H1 (cell line): Measurements from ENCODE around the gene DCAF17. TPM values are rescaled to one million over a fixed set of nuclear protein-coding genes. Genes with fewer than 3 reads are reported as not detected.

ENCODE experiments used
- CTCF ChIA-PET: fragments of 300-600 bp; sonication (Branson Sonifier 250); formaldehyde crosslinking; loops from one replicate; lab custom pipeline; 2021; ENCODE audit not compliant: partially characterized antibody; lab: Charles Lee
- POLR2A ChIA-PET: fragments of 300-600 bp; sonication (Branson Sonifier 250); formaldehyde crosslinking; loops from one replicate; lab custom pipeline; 2021; ENCODE audit warnings: inconsistent platforms; ENCODE audit not compliant: partially characterized antibody; lab: Charles Lee
- DNase-seq, 2 experiments: peaks; one replicate each; pipeline versions ENCODE4 v3.0.0 to v3.0.0-alpha.2; 2010 to 2022; ENCODE audit warnings: low spot score in 2 of 2, low read depth in 1 of 2, mixed read lengths in 1 of 2
- FAIRE-seq: peaks from 2 replicates; lab custom pipeline; 2011; peaks lifted over from hg19 to GRCh38; lab: Jason Lieb, UNC
- H2AFZ ChIP-seq: 2 replicates; pipeline ENCODE4 v1.8.1; 2012; ENCODE audit warnings: low read length, inconsistent platforms
- H2AK5ac ChIP-seq: 2 replicates; pipeline ENCODE4 v1.6.1; 2013; ENCODE audit warnings: low read depth, low read length
- H2BK120ac ChIP-seq: replicated peaks from 2 replicates; pipeline ENCODE3; 2013; ENCODE audit warnings: low read depth, low read length, inconsistent platforms
- H2BK12ac ChIP-seq: 2 replicates; pipeline ENCODE4 v1.6.1; 2013; ENCODE audit warnings: low read depth, low read length
- H2BK15ac ChIP-seq: 2 replicates; pipeline ENCODE4 v1.6.1; 2013; ENCODE audit warnings: low read length
- H2BK20ac ChIP-seq: 2 replicates; pipeline ENCODE4 v1.6.1; 2013; ENCODE audit warnings: low read length
- H2BK5ac ChIP-seq: 2 replicates; pipeline ENCODE4 v1.6.1; 2013; ENCODE audit warnings: low read depth, low read length
- H3K14ac ChIP-seq: 2 replicates; pipeline ENCODE4 v1.6.1; 2013; ENCODE audit warnings: inconsistent platforms; ENCODE audit not compliant: insufficient read length
- H3K18ac ChIP-seq: 2 replicates; pipeline ENCODE4 v1.6.1; 2013; ENCODE audit warnings: low read length; ENCODE audit errors: extremely low read depth
- H3K23ac ChIP-seq: 2 replicates; pipeline ENCODE4 v1.6.1; 2013; ENCODE audit warnings: inconsistent platforms; ENCODE audit not compliant: insufficient read length
- H3K23me2 ChIP-seq: 2 replicates; pipeline ENCODE4 v1.6.1; 2013; ENCODE audit warnings: low read depth, low read length
- H3K27ac ChIP-seq: 2 replicates; pipeline ENCODE4 v1.6.1; 2011; ENCODE audit warnings: low read depth, low read length, inconsistent platforms
- H3K27me3 ChIP-seq, 4 experiments: replicated peaks in 1 of 4; 1 replicate in 1 of 4; 2 replicates in 3 of 4; pipeline versions ENCODE4 v1.6.1 to v1.8.1; 2011 to 2013; ENCODE audit warnings: low read length in 3 of 4, mild to moderate bottlenecking in 3 of 4, inconsistent platforms in 2 of 4, mixed read lengths in 2 of 4, moderate library complexity in 1 of 4; ENCODE audit not compliant: control insufficient read depth in 3 of 4, insufficient read depth in 3 of 4; ENCODE audit errors: extremely low read depth in 1 of 4
- H3K36me3 ChIP-seq, 4 experiments: 2 replicates each; pipeline versions ENCODE4 v1.6.1 to v1.8.1; 2011 to 2013; ENCODE audit warnings: mild to moderate bottlenecking in 4 of 4, low read length in 3 of 4, moderate library complexity in 2 of 4, control low read depth in 1 of 4, inconsistent platforms in 1 of 4; ENCODE audit not compliant: insufficient read depth in 4 of 4, control insufficient read depth in 2 of 4
- H3K4ac ChIP-seq: replicated peaks from 2 replicates; pipeline ENCODE3; 2013; ENCODE audit warnings: low read length, low read depth, mixed read lengths, inconsistent platforms; ENCODE audit not compliant: insufficient read length
- H3K4me1 ChIP-seq, 4 experiments: replicated peaks in 1 of 4; 1 replicate in 1 of 4; 2 replicates in 3 of 4; pipeline versions ENCODE4 v1.6.1 to v1.8.1; 2011 to 2013; ENCODE audit warnings: low read length in 3 of 4, inconsistent platforms in 2 of 4, mixed read lengths in 1 of 4; ENCODE audit not compliant: insufficient read depth in 4 of 4, control insufficient read depth in 3 of 4
- H3K4me2 ChIP-seq, 2 experiments: 2 replicates each; pipeline versions ENCODE4 v1.6.1 to v1.8.1; 2011 to 2013; ENCODE audit warnings: low read depth in 2 of 2, low read length in 2 of 2, control low read depth in 1 of 2, inconsistent platforms in 1 of 2, mild to moderate bottlenecking in 1 of 2; ENCODE audit not compliant: insufficient read depth in 1 of 2
- H3K4me3 ChIP-seq, 4 experiments: fragments of 200-600, 300-600 bp in 1 of 4; sonication (generic), shearing (Covaris generic), sonication (Bioruptor Twin) in 1 of 4; 2 replicates each; pipeline versions ENCODE4 v1.5.1 to v1.8.1; 2011 to 2016; ENCODE audit warnings: low read length in 4 of 4, low read depth in 3 of 4, control low read depth in 2 of 4, inconsistent platforms in 2 of 4, mild to moderate bottlenecking in 2 of 4, mixed read lengths in 1 of 4, moderate library complexity in 1 of 4; ENCODE audit not compliant: insufficient read depth in 2 of 4; ENCODE audit errors: extremely low read depth in 1 of 4
- H3K56ac ChIP-seq: replicated peaks from 2 replicates; pipeline ENCODE3; 2013; ENCODE audit warnings: low read depth, mild to moderate bottlenecking, mixed read lengths, low read length, inconsistent platforms; ENCODE audit not compliant: insufficient read length
- H3K79me1 ChIP-seq: 2 replicates; pipeline ENCODE4 v1.6.1; 2013; ENCODE audit warnings: low read depth, low read length, control low read depth
- H3K79me2 ChIP-seq, 2 experiments: 2 replicates each; pipeline versions ENCODE4 v1.6.1 to v1.8.1; 2012 to 2013; ENCODE audit warnings: low read length in 2 of 2, mild to moderate bottlenecking in 2 of 2, inconsistent platforms in 1 of 2; ENCODE audit not compliant: insufficient read depth in 2 of 2, control insufficient read depth in 1 of 2
- H3K9ac ChIP-seq, 4 experiments: replicated peaks in 1 of 4; 1 replicate in 1 of 4; 2 replicates in 3 of 4; pipeline versions ENCODE4 v1.6.1 to v1.8.1; 2011 to 2013; ENCODE audit warnings: low read depth in 3 of 4, low read length in 3 of 4, control low read depth in 2 of 4, mild to moderate bottlenecking in 2 of 4, moderate library complexity in 2 of 4, inconsistent platforms in 1 of 4; ENCODE audit errors: extremely low read depth in 1 of 4
- H3K9me3 ChIP-seq, 2 experiments: 2 replicates each; pipeline versions ENCODE4 v1.6.1 to v1.8.1; 2012 to 2013; ENCODE audit warnings: mild to moderate bottlenecking in 2 of 2, moderate library complexity in 2 of 2, control low read depth in 1 of 2, inconsistent platforms in 1 of 2, low read depth in 1 of 2, low read length in 1 of 2, mixed read lengths in 1 of 2; ENCODE audit not compliant: insufficient read depth in 2 of 2
- H4K20me1 ChIP-seq, 2 experiments: replicated peaks in 1 of 2; 2 replicates each; pipeline versions ENCODE3 to v1.8.1; 2011 to 2013; ENCODE audit warnings: inconsistent platforms in 2 of 2, low read length in 2 of 2, mild to moderate bottlenecking in 1 of 2; ENCODE audit not compliant: insufficient read depth in 2 of 2, control insufficient read depth in 1 of 2
- H4K5ac ChIP-seq: 2 replicates; pipeline ENCODE4 v1.6.1; 2013; ENCODE audit warnings: low read length, low read depth, mixed read lengths, inconsistent platforms; ENCODE audit not compliant: insufficient read length
- H4K8ac ChIP-seq: 2 replicates; pipeline ENCODE4 v1.8.0; 2013; ENCODE audit warnings: mild to moderate bottlenecking, moderate library complexity, low read length, inconsistent platforms; ENCODE audit not compliant: insufficient read depth; ENCODE audit errors: extremely low read depth
- H4K91ac ChIP-seq: replicated peaks from 2 replicates; pipeline ENCODE3; 2013; ENCODE audit warnings: low read length, mixed read lengths, inconsistent platforms; ENCODE audit not compliant: insufficient read length
- CHD1 ChIP-seq: IDR thresholded peaks from 2 replicates; pipeline ENCODE4 v1.6.1; 2012; ENCODE audit warnings: low read depth, low read length, improper control_type of control experiment
- CHD2 ChIP-seq: IDR thresholded peaks from 2 replicates; pipeline ENCODE4 v1.6.1; 2012; ENCODE audit warnings: low read length, improper control_type of control experiment
- FOSL1 ChIP-seq: IDR thresholded peaks from 2 replicates; pipeline ENCODE4 v1.6.1; 2011; ENCODE audit warnings: mild to moderate bottlenecking, low read depth, low read length, moderate library complexity; ENCODE audit not compliant: insufficient read depth
- KDM1A ChIP-seq: fragments of 200-600, 300-600 bp; sonication (generic); IDR thresholded peaks from 2 replicates; pipeline ENCODE4 v1.7.1; 2016; ENCODE audit warnings: mild to moderate bottlenecking, low read length, borderline replicate concordance
- NRF1 ChIP-seq: IDR thresholded peaks from 2 replicates; pipeline ENCODE4 v1.6.1; 2011; ENCODE audit warnings: mild to moderate bottlenecking, low read depth, low read length, improper control_type of control experiment
- PHF8 ChIP-seq: fragments of 200-600 bp; sonication (generic); conservative IDR thresholded peaks from 2 replicates; pipeline ENCODE4 v1.7.1; 2012; ENCODE audit warnings: low read depth, mild to moderate bottlenecking, inconsistent platforms, low read length, moderate library complexity
- POU5F1 ChIP-seq: IDR thresholded peaks from 2 replicates; pipeline ENCODE4 v1.6.1; 2011; ENCODE audit warnings: low read depth, mild to moderate bottlenecking, low read length, moderate library complexity
- RAD21 ChIP-seq, 2 experiments: IDR thresholded peaks in 1 of 2; conservative IDR thresholded peaks in 1 of 2; 2 replicates each; pipeline ENCODE4 v1.6.1; 2011; ENCODE audit warnings: low read depth in 2 of 2, low read length in 2 of 2, improper control_type of control experiment in 1 of 2, inconsistent platforms in 1 of 2, mild to moderate bottlenecking in 1 of 2, moderate library complexity in 1 of 2
- RNF2 ChIP-seq: fragments of 200-900, 300-1000 bp; sonication (generic); IDR thresholded peaks from 2 replicates; pipeline ENCODE4 v1.7.1; 2016; ENCODE audit warnings: borderline replicate concordance, low read depth, mild to moderate bottlenecking, antibody characterized with exemption, low read length; ENCODE audit not compliant: poor library complexity, severe bottlenecking; ENCODE audit errors: missing control alignments
- WGBS, 2 experiments: shearing (Covaris generic) in 1 of 2; methylation state at CpG; one replicate each; pipeline versions ENCODE4 v1.1.6 to v1.1.7; 2013 to 2015; ENCODE audit warnings: low lambda C conversion rate in 2 of 2, mixed read lengths in 2 of 2, inconsistent platforms in 1 of 2, low coverage in 1 of 2, missing lambda C conversion rate in 1 of 2; ENCODE audit not compliant: insufficient replicate concordance in 2 of 2, insufficient coverage in 1 of 2, insufficient read length in 1 of 2; ENCODE audit errors: extremely low coverage in 1 of 2, missing lambda C conversion rate in 1 of 2; 5-methylcytosine and 5-hydroxymethylcytosine counted together
- polyA plus RNA-seq, 7 experiments: library from polyadenylated mRNA; depleted of rRNA in 3 of 7; stranded (reverse) in 5 of 7; unstranded in 2 of 7; fragments of >200 nt in 5 of 7; fragments of 200-250 nt in 2 of 7; gene quantifications; 1 replicate in 5 of 7; 2 replicates in 1 of 7; 4 replicates in 1 of 7; pipeline versions ENCODE4 v1.2.1 to v1.2.3, GENCODE V29; 2011 to 2013; ENCODE audit warnings: missing spikeins in 2 of 7, mixed read lengths in 2 of 7
- total RNA-seq: library from RNA; stranded (reverse); fragmentation: NEBNext Ultra II Directional; extraction: Animal tissue kit (Norgen Biotek cat#: 25700); gene quantifications from 2 replicates; pipeline ENCODE4 v1.2.1, GENCODE V29; 2021

The DCAF17 gene
- total and polyA plus RNA-seq, 2 of the 8 experiments (the other 6 are each of a cell fraction or from before 2014, with no cell fraction given), result 10.7 to 30.0 TPM

DNA sequence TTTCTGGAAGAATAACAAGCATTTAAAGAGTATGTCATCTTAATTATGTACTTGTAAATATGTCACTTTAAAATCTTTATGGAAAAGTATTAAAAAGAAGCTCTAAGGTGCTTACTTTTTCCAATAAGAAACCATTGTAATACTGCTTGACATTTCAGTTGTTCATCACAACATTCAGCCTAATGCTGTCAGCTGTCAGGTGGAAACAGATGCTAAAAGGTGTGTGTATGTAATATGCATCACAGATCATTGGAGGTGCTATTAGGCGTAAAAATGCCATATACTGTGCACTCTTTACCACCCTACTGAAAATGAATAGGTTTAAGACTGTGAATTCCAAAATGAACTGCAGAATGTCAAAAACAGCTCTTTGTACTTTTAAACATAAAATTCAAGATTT, 40.5 kb upstream of the DCAF17 start:
- Histone ChIP-seq H3K4me2 (no peak overlapping the region), H3K27me3 (no peaks in the 10 kb centered on the region), H3K9ac (no peak overlapping the region), H3K56ac (no peak overlapping the region), H4K20me1 (no peaks in the 10 kb centered on the region), H3K4me1 (peaks cover 0 to 5% (median under 1%) of the 10 kb centered on the region in 4 experiments; a peak in 2 of 7 replicates), H3K36me3 (no peaks in the 10 kb centered on the region), H2BK5ac (no peak overlapping the region), H3K9me3 (no peaks in the 10 kb centered on the region), H2BK12ac (no peak overlapping the region), H3K14ac (no peak overlapping the region), H3K79me2 (peaks cover 0 to 62% of the 10 kb centered on the region in 2 experiments; a peak in 2 of 4 replicates), H3K27ac (no peak overlapping the region), H3K4me3 (no peak overlapping the region), H2AK5ac (no peak overlapping the region), H4K8ac (no peak overlapping the region), H4K91ac (no peak overlapping the region), H2BK20ac (no peak overlapping the region), H3K23ac (no peak overlapping the region), H2BK120ac (no peak overlapping the region), H3K79me1 (no peaks in the 10 kb centered on the region), H3K4ac (no peak overlapping the region), H3K18ac (no peak overlapping the region), H3K23me2 (no peaks in the 10 kb centered on the region), H2BK15ac (no peak overlapping the region), H2AFZ (no peak overlapping the region), H4K5ac (no peak overlapping the region)
- 90% methylated on average over 1 of the region's 1 CpG; no CpG with 5 or more reads in 1 of the 2 experiments for WGBS, 2 experiments
- POLR2A ChIA-PET, result interaction anchor here (1.2 kb wide), 1 partner anchor 40 kb away, joined by 3 read pairs; the partner anchor contains the start of genes DCAF17 and METTL8
- FAIRE-seq, result peak; percentile 24
- CTCF ChIA-PET, result interaction anchor here (0.9 to 1.2 kb wide), 3 partner anchors 9 to 85 kb away, joined by 3 to 5 read pairs (median 3); no protein-coding TSS in a partner anchor
- DNase-seq, result no peak
- no peak for TF ChIP-seq POU5F1
- TF ChIP-seq RNF2, result no peak
- TF ChIP-seq CHD2, result no peak
- no peak for TF ChIP-seq NRF1
- TF ChIP-seq PHF8, result no peak
- no peak for TF ChIP-seq FOSL1
- no peak for TF ChIP-seq CHD1
- TF ChIP-seq RAD21 (IDR thresholded peaks at IDR 0.05 in 1 of 2, conservative IDR thresholded peaks at IDR 0.05 in 1 of 2; ENCODE audit: low read depth in 2 of 2, low read length in 2 of 2), result no peak
- TF ChIP-seq KDM1A, result no peak
